Islet precursor cell (in vitro differentiated cells): ENCODE results near the gene PIKFYVE.
A peak's percentile ranks its signal among the peaks of the same experiment; 100 is the strongest.
"Not testable (repeated sequence)": the region's sequence is repeated elsewhere in the genome, so short reads cannot be mapped to it uniquely, and the experiment has no call there.

Source experiments
- DNase-seq: peaks from one replicate; pipeline ENCODE4 v3.0.0-alpha.2; 2018

Gene PIKFYVE, protein sequence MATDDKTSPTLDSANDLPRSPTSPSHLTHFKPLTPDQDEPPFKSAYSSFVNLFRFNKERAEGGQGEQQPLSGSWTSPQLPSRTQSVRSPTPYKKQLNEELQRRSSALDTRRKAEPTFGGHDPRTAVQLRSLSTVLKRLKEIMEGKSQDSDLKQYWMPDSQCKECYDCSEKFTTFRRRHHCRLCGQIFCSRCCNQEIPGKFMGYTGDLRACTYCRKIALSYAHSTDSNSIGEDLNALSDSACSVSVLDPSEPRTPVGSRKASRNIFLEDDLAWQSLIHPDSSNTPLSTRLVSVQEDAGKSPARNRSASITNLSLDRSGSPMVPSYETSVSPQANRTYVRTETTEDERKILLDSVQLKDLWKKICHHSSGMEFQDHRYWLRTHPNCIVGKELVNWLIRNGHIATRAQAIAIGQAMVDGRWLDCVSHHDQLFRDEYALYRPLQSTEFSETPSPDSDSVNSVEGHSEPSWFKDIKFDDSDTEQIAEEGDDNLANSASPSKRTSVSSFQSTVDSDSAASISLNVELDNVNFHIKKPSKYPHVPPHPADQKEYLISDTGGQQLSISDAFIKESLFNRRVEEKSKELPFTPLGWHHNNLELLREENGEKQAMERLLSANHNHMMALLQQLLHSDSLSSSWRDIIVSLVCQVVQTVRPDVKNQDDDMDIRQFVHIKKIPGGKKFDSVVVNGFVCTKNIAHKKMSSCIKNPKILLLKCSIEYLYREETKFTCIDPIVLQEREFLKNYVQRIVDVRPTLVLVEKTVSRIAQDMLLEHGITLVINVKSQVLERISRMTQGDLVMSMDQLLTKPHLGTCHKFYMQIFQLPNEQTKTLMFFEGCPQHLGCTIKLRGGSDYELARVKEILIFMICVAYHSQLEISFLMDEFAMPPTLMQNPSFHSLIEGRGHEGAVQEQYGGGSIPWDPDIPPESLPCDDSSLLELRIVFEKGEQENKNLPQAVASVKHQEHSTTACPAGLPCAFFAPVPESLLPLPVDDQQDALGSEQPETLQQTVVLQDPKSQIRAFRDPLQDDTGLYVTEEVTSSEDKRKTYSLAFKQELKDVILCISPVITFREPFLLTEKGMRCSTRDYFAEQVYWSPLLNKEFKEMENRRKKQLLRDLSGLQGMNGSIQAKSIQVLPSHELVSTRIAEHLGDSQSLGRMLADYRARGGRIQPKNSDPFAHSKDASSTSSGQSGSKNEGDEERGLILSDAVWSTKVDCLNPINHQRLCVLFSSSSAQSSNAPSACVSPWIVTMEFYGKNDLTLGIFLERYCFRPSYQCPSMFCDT (N-terminal part only)

DNA sequence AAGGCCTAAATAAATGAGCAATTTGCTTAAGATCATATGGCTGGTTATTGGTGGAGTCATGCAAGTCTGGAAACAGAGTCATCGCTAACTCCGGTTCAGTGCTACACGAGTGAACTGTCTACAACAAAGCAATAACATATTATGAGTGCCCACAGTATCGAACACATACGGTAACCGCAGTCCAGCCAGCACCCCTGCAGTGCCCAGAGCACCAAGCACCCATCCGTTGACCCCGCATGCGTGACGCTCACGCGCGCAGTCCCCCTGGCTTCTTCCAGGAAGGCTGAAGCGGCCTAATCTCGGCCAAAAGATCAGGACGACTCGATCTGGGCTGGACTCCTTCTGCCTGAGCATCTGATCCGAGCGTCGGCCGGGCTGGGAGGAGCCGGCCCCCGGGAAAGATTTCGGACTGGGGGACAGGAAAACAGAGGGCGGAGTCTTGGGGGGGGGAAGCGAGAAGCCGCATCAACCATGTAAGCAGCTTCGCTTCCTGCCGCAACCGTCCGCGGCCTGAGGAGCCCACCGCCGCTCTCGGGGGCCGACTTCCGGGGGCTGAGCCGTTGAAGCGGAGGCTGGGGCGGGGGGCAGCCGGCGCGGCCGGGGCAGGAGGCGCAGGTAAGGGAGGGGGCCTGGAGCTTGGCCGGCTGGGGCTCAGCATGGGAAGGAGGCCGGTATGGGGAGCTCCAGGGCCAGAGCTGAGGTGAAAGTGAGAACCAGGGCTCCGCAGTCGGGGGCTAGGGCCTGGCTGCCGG lies at the start of gene PIKFYVE:
PIKFYVE (plus strand) TSS at position 455 of the 752 bp plus-strand sequence. CDS start 5,265 bp downstream, outside the sequence.
- DNase-seq: peak; percentile 99

DNA sequence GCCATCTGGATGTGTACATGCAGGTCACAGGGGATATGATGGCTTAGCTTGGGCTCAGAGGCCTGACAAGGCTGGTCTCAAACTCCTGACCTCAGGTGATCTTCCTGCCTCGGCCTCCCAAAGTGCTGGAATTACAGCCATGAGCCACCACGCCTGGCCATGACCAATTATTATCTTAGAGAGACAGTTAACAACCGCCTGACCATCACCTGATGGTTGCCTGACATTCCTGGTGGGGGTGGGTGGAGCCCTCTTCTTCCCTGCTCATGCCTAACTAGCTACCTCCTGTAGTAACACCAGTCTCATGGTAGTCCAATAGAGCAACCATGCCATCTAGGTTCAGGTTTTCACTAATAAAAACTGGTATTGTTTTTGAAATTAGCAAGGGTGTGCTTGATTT lies 44.2 kb upstream of the PIKFYVE start:
- DNase-seq: not testable (repeated sequence)

DNA sequence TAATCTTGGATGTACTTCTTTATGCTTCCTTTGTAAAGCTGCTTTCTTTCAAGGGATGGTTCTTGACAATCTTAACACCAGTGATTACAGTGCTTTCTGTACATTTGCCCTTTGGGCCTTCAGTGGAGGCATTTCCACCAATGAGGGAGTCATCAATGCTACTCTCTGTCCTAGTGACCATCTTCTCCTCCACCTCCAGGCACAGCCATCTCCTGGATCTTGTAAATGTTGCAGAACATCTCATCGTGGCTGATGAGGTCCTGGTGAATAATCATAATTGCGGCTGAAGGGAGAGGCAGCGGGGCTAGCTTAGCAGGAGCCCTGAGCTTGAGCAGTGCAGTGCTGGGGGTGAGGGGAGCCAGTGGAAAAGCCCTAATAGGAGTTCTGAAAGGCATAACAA lies 43.7 kb upstream of the PIKFYVE start:
- no peak for DNase-seq

DNA sequence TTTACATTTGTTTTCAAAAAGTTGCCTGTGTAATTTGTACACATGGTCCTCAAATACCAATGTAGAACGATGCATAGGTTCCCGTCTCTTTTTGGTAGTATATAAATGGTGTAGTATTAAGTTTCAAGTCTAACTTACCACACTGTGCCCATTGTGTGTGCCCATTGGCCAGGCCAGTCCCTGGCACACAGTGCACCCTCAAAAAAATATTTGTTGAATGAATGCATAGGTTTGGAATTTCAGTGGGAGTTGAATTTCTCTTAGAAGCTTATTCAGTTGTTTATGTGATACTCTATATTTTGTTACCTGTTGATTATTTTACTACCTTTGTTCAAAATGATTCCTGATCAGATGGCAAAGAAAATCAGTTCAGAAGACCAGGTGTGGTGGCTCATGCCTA lies 41.3 kb upstream of the PIKFYVE start:
- no peak for DNase-seq

DNA sequence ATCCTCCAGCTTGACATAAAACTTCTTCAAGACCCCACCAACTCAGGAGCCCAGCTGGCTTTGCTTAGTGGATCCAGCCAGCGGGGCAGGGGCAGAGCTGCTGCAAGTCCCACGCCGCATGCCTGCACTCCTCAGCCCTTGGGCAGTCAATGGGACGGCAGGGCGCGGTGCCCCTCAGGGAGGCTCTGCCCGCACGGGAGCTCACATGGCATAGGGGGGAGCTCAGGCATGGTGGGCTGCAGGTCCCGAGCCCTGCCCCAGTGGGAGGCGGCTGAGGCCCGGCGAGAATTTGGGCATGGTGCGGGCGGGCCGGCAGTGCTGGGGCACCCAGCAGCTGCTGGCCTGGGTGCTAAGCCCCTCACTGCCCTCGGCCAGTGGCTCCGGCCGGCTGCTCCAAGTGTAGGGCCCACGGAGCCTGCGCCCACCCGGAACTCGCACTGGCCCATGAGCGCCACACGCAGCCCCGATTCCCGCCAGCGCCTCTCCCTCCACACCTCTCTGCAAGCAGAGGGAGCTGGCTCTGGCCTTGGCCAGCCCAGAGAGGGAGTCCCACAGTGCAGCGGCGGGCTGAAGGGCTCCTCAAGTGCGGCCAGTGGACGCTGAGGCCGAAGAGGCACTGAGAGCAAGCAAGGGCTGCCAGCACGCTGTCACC lies 38.3 kb upstream of the PIKFYVE start:
- no peak for DNase-seq

DNA sequence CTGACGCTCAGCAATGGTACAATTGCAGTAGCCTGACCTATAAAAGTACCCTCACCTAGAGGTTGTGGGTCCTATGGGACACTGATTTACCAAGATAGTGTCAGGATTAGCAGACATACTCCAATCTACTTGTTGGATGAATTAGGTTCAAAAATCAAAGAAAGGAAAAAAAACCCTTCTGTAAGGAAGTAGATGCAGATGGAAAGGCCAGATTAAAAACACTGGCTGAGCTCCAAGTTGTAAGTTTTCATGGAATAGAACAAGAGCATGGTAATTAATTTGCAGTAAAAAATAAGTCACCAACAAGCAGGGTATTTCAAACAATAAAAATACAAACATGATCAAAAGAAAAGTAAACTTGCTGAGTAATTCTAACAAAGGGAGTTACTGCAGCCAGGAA lies 37.6 kb upstream of the PIKFYVE start:
- no peak for DNase-seq

DNA sequence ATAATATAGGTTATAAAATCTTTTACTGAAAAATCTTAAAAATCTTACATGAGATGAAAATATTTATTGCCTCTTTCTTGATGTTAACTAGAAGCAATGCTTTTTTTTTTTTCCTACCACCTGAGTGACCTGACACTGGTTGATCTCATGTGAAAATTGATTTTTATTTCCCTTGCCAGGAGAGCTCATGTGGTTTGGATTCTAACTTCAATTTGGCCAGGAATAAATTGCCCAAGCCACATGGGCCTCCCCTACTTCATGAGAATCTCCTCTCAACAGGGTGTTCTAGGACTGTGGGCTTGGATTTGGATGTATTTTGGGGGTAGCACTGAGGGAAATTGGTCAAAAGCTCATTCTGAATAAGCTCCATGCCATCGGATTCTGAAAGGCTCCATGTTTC lies 31.3 kb upstream of the PIKFYVE start:
- DNase-seq: no peak

DNA sequence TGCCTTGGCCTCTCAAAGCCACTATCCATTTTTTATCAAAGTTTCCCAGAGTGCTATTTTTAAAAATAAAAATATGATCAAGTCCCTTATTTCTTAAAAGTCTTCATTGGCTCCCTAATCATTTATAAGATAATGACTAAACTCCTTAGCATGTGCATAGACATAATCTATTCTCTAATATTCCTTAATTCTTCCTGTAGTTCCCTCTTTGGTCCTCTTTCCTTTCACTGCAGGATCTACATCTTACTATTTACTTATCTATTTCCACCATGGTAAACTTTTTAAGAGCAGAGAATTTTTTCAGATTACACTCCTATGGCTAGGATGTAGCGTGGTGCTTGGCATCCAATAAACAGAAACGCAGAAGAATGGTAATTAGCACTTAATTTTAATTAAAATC lies 30.2 kb upstream of the PIKFYVE start:
- DNase-seq: no peak

DNA sequence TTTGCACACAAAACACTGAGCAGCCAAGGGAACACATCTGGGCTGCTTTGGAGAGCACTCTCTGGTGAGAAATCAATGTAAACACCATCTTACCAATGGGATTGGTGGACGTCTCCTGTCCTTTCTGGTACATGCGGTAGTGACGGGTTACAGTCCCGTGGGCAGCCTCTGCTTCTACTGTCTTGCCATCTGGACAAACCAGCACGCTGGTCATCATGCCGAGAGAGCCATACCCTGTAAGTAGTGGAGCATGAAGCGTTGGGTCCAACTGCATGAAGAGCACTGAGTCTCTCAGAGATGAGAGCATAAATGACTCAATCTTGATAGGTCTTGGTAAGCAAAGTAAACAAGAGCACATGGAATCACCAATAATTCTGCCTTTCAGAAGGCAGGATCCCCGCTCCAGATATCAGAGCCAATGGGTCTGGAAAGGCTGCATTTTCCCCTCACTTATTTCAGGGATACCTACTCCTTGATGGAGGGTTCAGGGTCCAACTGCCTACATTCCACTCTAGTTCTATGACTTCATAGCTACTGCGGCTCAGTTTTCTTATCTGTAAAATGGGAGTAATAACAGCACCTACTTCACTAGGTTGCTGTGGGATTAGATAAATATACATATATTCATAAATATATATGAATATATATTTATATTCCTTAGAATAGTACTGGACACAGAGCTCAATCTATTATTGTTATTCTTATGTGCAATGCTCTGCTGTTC lies 26.1 kb upstream of the PIKFYVE start:
- DNase-seq: no peak

DNA sequence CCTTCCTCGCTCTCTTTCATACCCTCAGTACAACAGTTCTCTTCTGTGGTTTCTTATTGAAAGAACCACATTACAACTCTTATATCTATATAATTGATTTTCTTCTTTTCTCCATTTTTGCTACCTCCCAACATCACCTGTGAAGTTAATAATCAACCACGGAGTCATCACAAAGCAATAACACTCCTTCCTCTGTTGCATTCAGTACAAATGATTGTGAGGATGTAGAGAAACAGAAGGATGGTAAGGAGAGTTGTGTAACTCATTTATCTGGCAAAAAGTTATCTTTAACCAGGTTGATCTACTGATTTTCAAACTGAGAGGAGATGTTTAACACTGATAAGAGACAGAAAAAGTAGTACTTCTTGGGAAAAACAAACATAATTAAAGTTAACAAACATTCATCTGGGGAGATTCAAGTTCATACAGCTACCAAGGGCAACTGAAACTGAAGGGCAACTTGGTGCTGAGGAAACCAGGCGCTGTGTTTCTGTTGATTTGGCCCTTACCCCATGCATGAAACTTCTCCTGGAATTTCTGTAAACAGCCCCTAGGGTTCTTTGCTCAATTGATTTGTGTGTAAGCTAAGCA lies 25.3 kb upstream of the PIKFYVE start:
- no peak for DNase-seq

DNA sequence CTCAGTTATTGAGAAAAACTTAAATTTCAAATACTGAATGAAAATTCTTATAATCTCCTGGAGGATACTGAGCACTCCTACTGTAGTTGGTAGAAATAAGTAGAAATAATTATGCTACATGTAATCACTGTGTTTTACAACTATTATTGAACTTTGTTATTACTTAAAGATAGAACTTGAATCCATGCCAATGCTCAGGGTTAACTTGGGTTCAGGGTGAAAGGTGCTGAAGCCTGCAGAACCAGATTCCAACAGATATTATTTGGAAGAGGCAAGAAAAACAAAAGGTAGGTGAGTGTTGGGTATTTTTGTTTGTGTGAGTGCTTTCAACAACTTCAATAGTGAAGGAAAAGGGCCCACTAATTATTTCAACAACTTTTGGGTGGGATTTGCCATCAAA lies 21.6 kb upstream of the PIKFYVE start:
- no peak for DNase-seq

DNA sequence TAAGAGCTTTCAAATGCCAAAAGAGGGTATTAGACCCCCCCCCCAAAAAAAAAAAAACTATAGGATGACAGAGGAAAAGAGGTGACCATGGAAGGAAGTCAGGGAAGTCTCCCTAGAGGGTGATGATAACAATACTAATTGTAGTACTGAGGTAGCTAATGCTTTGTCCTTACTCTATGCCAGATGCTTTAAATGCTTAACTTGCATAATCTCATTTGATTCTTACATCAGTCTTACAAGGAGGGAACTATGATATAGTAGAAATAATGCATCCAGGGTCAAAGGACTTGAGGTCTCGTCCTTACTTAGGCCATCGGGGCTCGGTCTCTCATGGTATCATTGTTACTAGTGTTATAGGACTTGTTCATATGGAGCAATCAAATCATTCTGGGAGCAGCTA lies 20.3 kb upstream of the PIKFYVE start:
- no peak for DNase-seq

DNA sequence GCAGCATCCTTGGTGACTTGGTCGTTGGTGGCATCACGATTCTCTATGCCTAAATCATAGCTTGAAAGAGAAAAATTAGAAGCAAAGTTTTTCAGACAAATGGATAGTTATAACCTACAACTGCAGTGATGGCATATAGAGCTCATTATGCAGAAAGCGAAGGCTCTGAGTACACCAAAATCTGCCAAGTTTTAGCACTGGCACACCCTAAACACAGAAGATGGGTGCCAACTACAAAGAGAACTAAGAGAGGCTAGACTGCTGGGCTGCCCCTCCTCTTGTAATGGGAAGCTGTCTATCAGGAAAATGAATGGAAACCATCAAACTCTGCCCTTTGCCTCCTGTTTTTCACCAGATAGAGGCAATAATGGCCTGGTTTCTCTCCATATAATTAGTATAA lies 17.5 kb upstream of the PIKFYVE start:
- DNase-seq: no peak

DNA sequence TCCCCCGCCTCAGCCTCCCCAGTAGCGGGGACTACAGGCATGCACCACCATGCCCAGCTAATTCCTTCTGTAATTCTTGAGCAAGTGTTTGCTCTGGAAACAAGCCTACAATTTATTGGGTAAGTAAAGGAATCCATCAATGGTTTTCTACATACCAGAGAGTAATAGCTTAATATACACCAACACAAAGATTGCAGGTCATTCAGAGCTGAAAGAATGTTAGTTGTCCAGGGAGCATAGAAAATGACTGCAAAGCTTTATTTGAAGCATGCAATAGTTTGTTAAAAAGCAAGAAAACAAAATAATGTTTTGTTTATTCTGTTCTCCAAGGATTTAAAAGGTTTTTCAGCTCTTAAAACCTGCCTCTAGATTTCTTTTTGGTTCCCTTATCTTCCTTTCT lies 16.8 kb upstream of the PIKFYVE start:
- DNase-seq: no peak

DNA sequence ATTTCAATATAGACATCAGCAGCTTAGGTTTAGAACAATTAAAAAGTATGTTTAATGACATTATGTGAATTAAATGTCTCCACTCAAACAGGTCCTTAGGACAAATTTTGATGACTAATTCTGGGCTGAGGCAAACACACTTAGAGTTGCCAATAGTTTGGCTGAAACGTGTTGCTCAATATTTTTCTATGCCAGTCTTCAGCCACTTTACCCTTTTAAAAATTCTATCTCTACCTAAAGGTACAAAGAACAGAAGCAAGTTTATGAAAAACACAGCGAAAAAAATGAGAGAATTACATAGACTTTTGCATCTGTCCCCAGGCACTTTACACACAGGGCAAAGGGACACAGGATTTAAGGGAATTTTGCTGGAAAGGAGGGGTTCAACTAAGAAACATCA lies 15.7 kb upstream of the PIKFYVE start:
- DNase-seq: no peak

DNA sequence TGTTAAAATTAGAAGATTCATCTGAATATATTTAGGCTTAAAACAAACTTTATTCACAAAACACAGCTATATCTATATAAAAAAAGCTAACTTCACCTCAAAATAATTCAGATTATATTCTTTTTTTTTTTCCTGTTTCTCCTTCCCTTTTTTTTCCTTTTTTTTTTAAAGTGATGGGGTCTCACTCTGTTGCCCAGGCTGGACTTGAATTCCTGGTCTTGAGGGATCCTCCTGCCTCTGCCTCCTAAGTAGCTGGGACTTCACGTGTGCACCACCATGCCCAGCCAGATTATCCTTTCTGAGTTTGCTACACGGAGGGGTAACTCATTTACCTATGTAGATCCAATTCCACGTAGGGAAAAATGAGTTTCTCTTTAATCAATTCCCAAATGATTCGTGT lies 15.0 kb upstream of the PIKFYVE start:
- DNase-seq: no peak

DNA sequence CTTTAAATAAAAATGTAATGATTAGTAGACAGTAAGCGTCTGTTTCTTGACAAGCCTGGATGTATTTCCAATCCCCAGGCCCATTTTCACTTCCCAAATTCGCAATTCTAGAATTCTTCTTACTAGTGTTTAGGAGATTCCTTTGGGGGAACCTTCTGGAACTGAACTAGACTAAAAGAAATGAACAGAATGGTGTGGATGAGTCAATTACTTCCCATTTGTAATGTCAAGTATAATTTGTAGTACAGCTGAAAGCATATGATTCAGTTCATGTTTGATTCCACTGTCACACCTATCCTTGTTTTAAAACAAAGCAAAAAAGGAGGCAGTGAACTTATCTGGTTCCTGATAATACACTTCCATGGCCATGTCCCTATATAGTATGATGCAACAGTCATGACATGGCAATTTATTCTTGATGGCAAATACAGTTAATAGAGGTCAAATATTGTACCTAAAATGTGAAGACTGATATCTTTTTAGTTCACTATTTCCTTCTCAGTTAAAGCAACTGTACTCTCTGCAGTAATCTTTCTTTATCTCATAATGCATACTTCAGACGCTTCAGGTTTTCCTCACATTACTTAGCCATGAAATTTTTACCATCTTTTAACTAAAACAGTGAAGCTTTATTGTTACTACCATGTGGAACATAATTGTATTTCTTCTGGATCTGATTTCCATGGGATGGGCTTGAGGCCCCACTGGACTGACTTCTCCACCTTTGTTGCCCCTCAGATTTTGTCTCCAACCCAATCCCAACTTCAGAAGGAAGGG lies 13.2 kb upstream of the PIKFYVE start:
- DNase-seq: no peak

DNA sequence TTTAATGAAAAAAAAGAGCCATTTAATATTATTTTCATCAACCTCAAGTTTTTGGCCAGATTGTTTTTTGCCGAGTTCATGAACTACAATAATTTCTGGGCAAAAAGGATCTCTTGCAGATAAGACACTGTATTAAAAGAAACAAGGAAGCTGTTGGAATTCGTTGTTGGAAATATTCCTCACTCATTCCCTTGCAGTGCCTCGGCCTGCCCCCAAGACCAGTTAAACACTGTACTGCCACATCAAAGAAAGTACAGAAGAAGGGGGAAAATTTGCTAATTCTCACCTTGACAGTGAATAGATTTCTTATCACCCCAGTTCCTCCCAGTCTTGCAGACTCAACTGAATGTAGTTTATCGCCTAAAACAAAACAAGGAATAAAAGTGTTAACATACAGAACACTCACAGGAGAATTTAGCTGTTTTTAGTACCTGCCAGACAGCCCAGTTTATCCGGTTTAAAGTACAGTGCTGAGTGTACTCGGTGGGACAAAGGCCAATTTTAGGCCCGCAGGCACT lies 12.4 kb upstream of the PIKFYVE start:
- DNase-seq: no peak

DNA sequence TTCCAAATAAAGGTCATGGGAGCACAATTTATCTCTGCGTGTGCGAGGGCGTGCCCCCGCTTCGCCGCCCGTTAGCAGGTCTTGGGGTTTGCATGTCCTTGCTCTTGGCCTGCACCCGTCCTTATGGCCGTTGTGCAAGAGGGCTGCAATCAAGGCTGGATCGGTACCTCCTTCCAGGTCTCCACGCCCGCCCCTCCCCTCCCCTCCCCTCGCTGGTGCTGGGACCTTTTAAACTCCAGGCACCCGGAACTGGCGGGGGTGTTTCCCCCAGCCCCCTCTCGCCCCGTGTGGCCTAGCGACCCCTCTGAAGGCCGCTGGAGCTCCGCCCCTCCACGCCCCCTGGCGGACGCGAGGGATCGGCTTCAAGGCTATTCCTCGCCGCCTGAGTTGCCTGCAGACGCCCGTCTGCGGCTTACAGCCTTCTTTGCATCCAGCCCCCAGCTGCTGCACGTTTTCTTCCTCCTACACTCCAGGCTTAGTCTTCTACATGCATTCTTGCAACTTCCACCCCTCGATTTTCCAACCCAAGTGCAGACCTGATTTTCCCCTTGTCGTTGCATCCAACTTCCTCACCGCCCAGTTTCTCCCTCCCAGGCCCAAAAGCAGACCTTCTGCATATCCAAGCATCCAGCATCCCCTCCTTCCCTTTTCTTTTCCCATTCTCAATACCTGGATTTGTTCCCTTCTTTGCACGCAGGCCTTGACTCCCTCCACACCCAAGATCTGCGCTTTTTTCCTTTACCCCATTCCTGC lies 11.8 kb upstream of the PIKFYVE start:
- peak; percentile 96 for DNase-seq
